ENCODE measurements around the gene AOC3. TPM values are rescaled to one million over a fixed set of nuclear protein-coding genes. Genes with fewer than 3 reads are reported as not detected.

The AOC3 gene
- total and polyA plus RNA-seq, 2 of the 8 experiments (the other 6 are each of a cell fraction or from before 2014, with no cell fraction given), result 2.5 to 2.7 TPM

- H3K79me1 ChIP-seq (ENCODE audit: low read depth, low read length), result no peaks in the 10 kb centered on the region
- no peak overlapping the region for H2BK15ac ChIP-seq (ENCODE audit: low read length)
- 0 out of 2 replicates have a peak overlapping the region, but pooled peaks have one; percentile 38 for H3K18ac ChIP-seq (ENCODE audit: extremely low read depth, low read length)
- no peak overlapping the region for H3K4me3 ChIP-seq (ENCODE audit: extremely low read depth in 1 of 4, insufficient read depth in 2 of 4, low read depth in 3 of 4, low read length in 4 of 4)
- no peaks in the 10 kb centered on the region for H3K4me1 ChIP-seq (replicated peaks in 1 of 4; ENCODE audit: control insufficient read depth in 3 of 4, insufficient read depth in 4 of 4, low read length in 3 of 4)
- H3K14ac ChIP-seq (ENCODE audit: insufficient read length), result no peak overlapping the region
- no peak overlapping the region for H3K23ac ChIP-seq (ENCODE audit: insufficient read length)
- DNase-seq (ENCODE audit: low read depth in 1 of 2, low spot score in 2 of 2) (no peak), FAIRE-seq (no peak)
- WGBS, 2 experiments (ENCODE audit: extremely low coverage in 1 of 2, insufficient coverage in 1 of 2, insufficient read length in 1 of 2, insufficient replicate concordance in 2 of 2, low coverage in 1 of 2, low lambda C conversion rate in 2 of 2, missing lambda C conversion rate in 1 of 2), result 87% methylated on average over 7 of the region's 7 CpGs; no CpG with 5 or more reads in 1 of the 2 experiments
- H4K91ac ChIP-seq (replicated peaks; ENCODE audit: insufficient read length, low read length), result no peak overlapping the region
- no peak overlapping the region for H3K4me2 ChIP-seq (ENCODE audit: insufficient read depth in 1 of 2, low read depth in 2 of 2, low read length in 2 of 2)
- TF ChIP-seq EGR1 (IDR thresholded peaks at IDR 0.05; ENCODE audit: borderline replicate concordance, low read depth, low read length), result no peak
- no peak for TF ChIP-seq ASH2L (IDR thresholded peaks at IDR 0.05; ENCODE audit: low read length)
- TF ChIP-seq, protein P1, sequence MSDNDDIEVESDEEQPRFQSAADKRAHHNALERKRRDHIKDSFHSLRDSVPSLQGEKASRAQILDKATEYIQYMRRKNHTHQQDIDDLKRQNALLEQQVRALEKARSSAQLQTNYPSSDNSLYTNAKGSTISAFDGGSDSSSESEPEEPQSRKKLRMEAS (IDR thresholded peaks at IDR 0.05), result no peak
- TF ChIP-seq SUZ12 (IDR thresholded peaks at IDR 0.05; ENCODE audit: low read length), result no peak
- TF ChIP-seq, protein P2, sequence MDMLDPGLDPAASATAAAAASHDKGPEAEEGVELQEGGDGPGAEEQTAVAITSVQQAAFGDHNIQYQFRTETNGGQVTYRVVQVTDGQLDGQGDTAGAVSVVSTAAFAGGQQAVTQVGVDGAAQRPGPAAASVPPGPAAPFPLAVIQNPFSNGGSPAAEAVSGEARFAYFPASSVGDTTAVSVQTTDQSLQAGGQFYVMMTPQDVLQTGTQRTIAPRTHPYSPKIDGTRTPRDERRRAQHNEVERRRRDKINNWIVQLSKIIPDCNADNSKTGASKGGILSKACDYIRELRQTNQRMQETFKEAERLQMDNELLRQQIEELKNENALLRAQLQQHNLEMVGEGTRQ (IDR thresholded peaks at IDR 0.05; ENCODE audit: low read length), result no peak
- no peak for TF ChIP-seq SP4 (IDR thresholded peaks at IDR 0.05; ENCODE audit: low read length)
- TF ChIP-seq, protein P3, sequence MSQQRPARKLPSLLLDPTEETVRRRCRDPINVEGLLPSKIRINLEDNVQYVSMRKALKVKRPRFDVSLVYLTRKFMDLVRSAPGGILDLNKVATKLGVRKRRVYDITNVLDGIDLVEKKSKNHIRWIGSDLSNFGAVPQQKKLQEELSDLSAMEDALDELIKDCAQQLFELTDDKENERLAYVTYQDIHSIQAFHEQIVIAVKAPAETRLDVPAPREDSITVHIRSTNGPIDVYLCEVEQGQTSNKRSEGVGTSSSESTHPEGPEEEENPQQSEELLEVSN (IDR thresholded peaks at IDR 0.05), result no peak
- H3K9me3 ChIP-seq (ENCODE audit: insufficient read depth in 2 of 2, low read depth in 1 of 2, low read length in 1 of 2), result 0 out of 4 replicates have a peak, but pooled peaks cover 0 to 4% of the 10 kb centered on the region in 2 experiments
- no peak overlapping the region for H3K56ac ChIP-seq (replicated peaks; ENCODE audit: insufficient read length, low read depth, low read length)
- H3K79me2 ChIP-seq (ENCODE audit: control insufficient read depth in 1 of 2, insufficient read depth in 2 of 2, low read length in 2 of 2), result no peaks in the 10 kb centered on the region
- H2AFZ ChIP-seq (ENCODE audit: low read length), result no peak overlapping the region
- H3K23me2 ChIP-seq (ENCODE audit: low read depth, low read length), result no peaks in the 10 kb centered on the region
- no peak overlapping the region for H2AK5ac ChIP-seq (ENCODE audit: low read depth, low read length)
- no peaks in the 10 kb centered on the region for H4K20me1 ChIP-seq (replicated peaks in 1 of 2; ENCODE audit: control insufficient read depth in 1 of 2, insufficient read depth in 2 of 2, low read length in 2 of 2)
- H4K5ac ChIP-seq (ENCODE audit: insufficient read length, low read depth, low read length), result no peak overlapping the region
- no peaks in the 10 kb centered on the region for H3K36me3 ChIP-seq (ENCODE audit: control insufficient read depth in 2 of 4, insufficient read depth in 4 of 4, low read length in 3 of 4)
- no peak overlapping the region for H2BK5ac ChIP-seq (ENCODE audit: low read depth, low read length)
- ChIA-PET POLR2A (ENCODE audit: partially characterized antibody) (interaction anchor here (1.1 to 2.1 kb wide), 5 partner anchors 20 to 67 kb away, joined by 3 to 10 read pairs (median 4); partner anchors contain the start of genes CNTD1, COA3 and PSME3), CTCF (ENCODE audit: partially characterized antibody) (interaction anchor here (0.6 to 2.4 kb wide), 7 partner anchors 17 to 444 kb away, joined by 3 to 13 read pairs (median 7); partner anchors contain the start of gene AOC2)
- H2BK12ac ChIP-seq (ENCODE audit: low read depth, low read length), result no peak overlapping the region
- H3K4ac ChIP-seq (replicated peaks; ENCODE audit: insufficient read length, low read depth, low read length), result no peak overlapping the region
- no peak overlapping the region for H2BK120ac ChIP-seq (replicated peaks; ENCODE audit: low read depth, low read length)
- H3K27me3 ChIP-seq (replicated peaks in 1 of 4; ENCODE audit: control insufficient read depth in 3 of 4, extremely low read depth in 1 of 4, insufficient read depth in 3 of 4, low read length in 3 of 4), result no peaks in the 10 kb centered on the region
- H3K27ac ChIP-seq (ENCODE audit: low read depth, low read length), result no peak overlapping the region
- no peak overlapping the region; a peak in 1 of 7 replicates for H3K9ac ChIP-seq (replicated peaks in 1 of 4; ENCODE audit: extremely low read depth in 1 of 4, low read depth in 3 of 4, low read length in 3 of 4)
- H4K8ac ChIP-seq (ENCODE audit: extremely low read depth, insufficient read depth, low read length), result no peak overlapping the region; the same call in 1 of the 2 replicates
- no peak overlapping the region for H2BK20ac ChIP-seq (ENCODE audit: low read length)
Measured at GRCh38 chr17:42865638-42866094, 14.7 kb downstream of the AOC3 start.

Data from H1 (cell line).